IMR-90 (cell line): ENCODE results near the gene RBFOX1. TPM values are rescaled to one million over a fixed set of nuclear protein-coding genes. Genes with fewer than 3 reads are reported as not detected.

Experiments used
- ATAC-seq: fragments of 200-7000 bp; cut with Tn5 transposase; 2 replicates; pipeline ENCODE4 v1.9.1; 2020; ENCODE audit warnings: low read depth, mild to moderate bottlenecking, moderate library complexity
- BruUV-seq: library from RNA; stranded (reverse); fragments of 400-500 nt; replicated peaks from 2 replicates; lab custom pipeline; 2021; lab: Mats Ljungman, UMichigan
- CTCF ChIA-PET: fragments of 300-600 bp; formaldehyde crosslinking; extraction: SDS; loops from one replicate; lab custom pipeline; 2021; ENCODE audit warnings: antibody characterized with exemption; lab: Yijun Ruan, JAX
- POLR2A ChIA-PET: fragments of 300-600 bp; sonication (Branson Sonifier 250); formaldehyde crosslinking; loops from one replicate; lab custom pipeline; 2022; ENCODE audit warnings: antibody characterized with exemption; ENCODE audit not compliant: unreplicated experiment; lab: Charles Lee
- DNase-seq: peaks from one replicate; pipeline ENCODE4 v3.0.0; 2013
- H2AFZ ChIP-seq: replicated peaks from 2 replicates; pipeline ENCODE3; 2013; ENCODE audit warnings: low read length, mild to moderate bottlenecking; ENCODE audit not compliant: poor library complexity
- H2AK5ac ChIP-seq: 2 replicates; pipeline ENCODE4 v1.6.1; 2013; ENCODE audit warnings: low read depth, low read length, inconsistent platforms
- H2AK9ac ChIP-seq: replicated peaks from 2 replicates; pipeline ENCODE3; 2013; ENCODE audit warnings: mild to moderate bottlenecking, low read depth, low read length, moderate library complexity; ENCODE audit not compliant: poor library complexity
- H2BK120ac ChIP-seq: 2 replicates; pipeline ENCODE4 v1.6.1; 2013; ENCODE audit warnings: low read depth, low read length, inconsistent platforms
- H2BK15ac ChIP-seq: 3 replicates; pipeline ENCODE4 v1.6.1; 2013; ENCODE audit warnings: low read depth, low read length, inconsistent platforms
- H2BK20ac ChIP-seq: 2 replicates; pipeline ENCODE4 v1.6.1; 2013; ENCODE audit warnings: low read depth, mild to moderate bottlenecking, inconsistent platforms, low read length, moderate library complexity
- H2BK5ac ChIP-seq: 2 replicates; pipeline ENCODE4 v1.6.1; 2013; ENCODE audit warnings: mild to moderate bottlenecking, low read depth, low read length, inconsistent platforms; ENCODE audit not compliant: poor library complexity, severe bottlenecking
- H3K14ac ChIP-seq: replicated peaks from 2 replicates; pipeline ENCODE4 v1.6.1; 2013; ENCODE audit warnings: low read depth, low read length, inconsistent platforms
- H3K18ac ChIP-seq: 2 replicates; pipeline ENCODE4 v1.6.1; 2013; ENCODE audit warnings: low read depth, low read length, control low read depth
- H3K23ac ChIP-seq: 2 replicates; pipeline ENCODE4 v1.6.1; 2013; ENCODE audit warnings: low read depth, low read length, inconsistent platforms
- H3K27ac ChIP-seq: 2 replicates; pipeline ENCODE4 v1.5.1; 2013; ENCODE audit warnings: mild to moderate bottlenecking, control low read depth, low read length; ENCODE audit not compliant: insufficient read depth
- H3K27me3 ChIP-seq: 2 replicates; pipeline ENCODE4 v1.6.1; 2013; ENCODE audit warnings: low read length; ENCODE audit not compliant: control insufficient read depth, insufficient read depth
- H3K36me3 ChIP-seq: 2 replicates; pipeline ENCODE4 v1.6.1; 2013; ENCODE audit warnings: low read length, mixed read lengths; ENCODE audit not compliant: control insufficient read depth, insufficient read depth
- H3K4ac ChIP-seq: 2 replicates; pipeline ENCODE4 v1.6.1; 2013; ENCODE audit warnings: low read depth, low read length, inconsistent platforms
- H3K4me1 ChIP-seq: 2 replicates; pipeline ENCODE4 v1.6.1; 2013; ENCODE audit warnings: low read length, mixed read lengths; ENCODE audit not compliant: control insufficient read depth, insufficient read depth
- H3K4me2 ChIP-seq: 2 replicates; pipeline ENCODE4 v1.6.1; 2013; ENCODE audit warnings: low read depth, mild to moderate bottlenecking, control low read depth, low read length, moderate library complexity
- H3K4me3 ChIP-seq: 2 replicates; pipeline ENCODE4 v1.5.1; 2013; ENCODE audit warnings: low read depth, mild to moderate bottlenecking, control low read depth, low read length, moderate library complexity; ENCODE audit not compliant: insufficient read depth
- H3K56ac ChIP-seq: 2 replicates; pipeline ENCODE4 v1.6.1; 2013; ENCODE audit warnings: low read length, inconsistent platforms; ENCODE audit not compliant: insufficient read depth; ENCODE audit errors: extremely low read depth
- H3K79me1 ChIP-seq, 2 experiments: 2 replicates each; pipeline ENCODE4 v1.6.1; 2013; ENCODE audit warnings: low read length in 2 of 2, inconsistent platforms in 1 of 2, low read depth in 1 of 2
- H3K9ac ChIP-seq: 2 replicates; pipeline ENCODE4 v1.6.1; 2013; ENCODE audit warnings: low read depth, low read length, control low read depth
- H3K9me1 ChIP-seq: 2 replicates; pipeline ENCODE4 v1.6.1; 2013; ENCODE audit warnings: low read length, inconsistent platforms; ENCODE audit not compliant: insufficient read depth
- H3K9me3 ChIP-seq: 2 replicates; pipeline ENCODE4 v1.6.1; 2013; ENCODE audit warnings: low read length; ENCODE audit not compliant: control insufficient read depth, insufficient read depth
- H4K20me1 ChIP-seq: 2 replicates; pipeline ENCODE4 v1.6.1; 2013; ENCODE audit warnings: low read length, inconsistent platforms; ENCODE audit not compliant: insufficient read depth
- H4K5ac ChIP-seq: 2 replicates; pipeline ENCODE4 v1.6.1; 2013; ENCODE audit warnings: mild to moderate bottlenecking, low read depth, low read length, control low read depth
- H4K8ac ChIP-seq, 2 experiments: 2 replicates each; pipeline ENCODE4 v1.6.1; 2013; ENCODE audit warnings: low read depth in 2 of 2, low read length in 2 of 2, control low read depth in 1 of 2, inconsistent platforms in 1 of 2
- H4K91ac ChIP-seq: 2 replicates; pipeline ENCODE4 v1.6.1; 2013; ENCODE audit warnings: low read depth, low read length, inconsistent platforms; ENCODE audit not compliant: insufficient read depth
- CHD1 ChIP-seq: IDR thresholded peaks from 2 replicates; pipeline ENCODE4 v1.6.1; 2012; ENCODE audit warnings: low read depth, low read length, improper control_type of control experiment
- whole genome bisulfite sequencing, 2 experiments: methylation state at CpG; one replicate each; pipeline versions ENCODE4 v1.1.5 to v1.1.7; 2013; ENCODE audit warnings: missing lambda C conversion rate in 2 of 2; ENCODE audit not compliant: insufficient read length in 1 of 2; ENCODE audit errors: extremely low coverage in 2 of 2; 5-methylcytosine and 5-hydroxymethylcytosine counted together
- dilution Hi-C: fragments of 300-500 bp; cut with HindIII; formaldehyde crosslinking; loops from one replicate; pipeline ENCODE4 v1.14.3; 2018; ENCODE audit warnings: low sequenced_read_pairs; ENCODE audit not compliant: unreplicated experiment
- in situ Hi-C: fragments of 300-500 bp; cut with MboI; formaldehyde crosslinking; loops from 3 replicates; pipeline ENCODE4 v1.14.3; 2019; ENCODE audit warnings: low sequenced_read_pairs, inconsistent platforms, mixed read lengths
- intact Hi-C: fragments of 100-400 bp; cut with micrococcal nuclease; formaldehyde crosslinking; loops from 2 replicates; pipeline ENCODE4 v1.10.0; 2022
- polyA plus RNA-seq, 3 experiments: library from polyadenylated mRNA; depleted of rRNA; stranded (reverse); fragments of >200 nt; gene quantifications; 2 replicates each; pipeline ENCODE4 v1.2.3, GENCODE V29; 2012; ENCODE audit warnings: low replicate concordance in 1 of 3
- total RNA-seq: library from RNA; depleted of rRNA; stranded (reverse); fragments of >200 nt; gene quantifications from 2 replicates; pipeline ENCODE4 v1.2.3, GENCODE V29; 2012

Gene RBFOX1
- total and polyA plus RNA-seq, 2 of the 4 experiments (the other 2 are of a cell fraction), result not detected

GRCh38 chr16:7482596-7483290, 150.1 kb downstream of the RBFOX1 start:
- no peak overlapping the region for H3K23ac ChIP-seq
- no peak overlapping the region for H2BK15ac ChIP-seq
- in situ Hi-C loops, result no loop called here
- H3K18ac ChIP-seq, result no peak overlapping the region
- intact Hi-C loops, result no loop called here
- no peaks in the 10 kb centered on the region for H3K79me1 ChIP-seq
- no peak overlapping the region for H4K91ac ChIP-seq
- DNase-seq (no peak), ATAC-seq (no peak)
- H2AFZ ChIP-seq, result no peak overlapping the region
- H2AK9ac ChIP-seq, result no peak overlapping the region
- H3K9me3 ChIP-seq, result peaks cover 16% of the 10 kb centered on the region
- H2AK5ac ChIP-seq, result no peak overlapping the region
- no TSS peak for BruUV-seq
- H3K36me3 ChIP-seq, result no peaks in the 10 kb centered on the region
- POLR2A ChIA-PET, result no interaction called here
- H4K20me1 ChIP-seq, result no peaks in the 10 kb centered on the region
- no peaks in the 10 kb centered on the region for H3K9me1 ChIP-seq
- H3K4ac ChIP-seq, result no peak overlapping the region
- no peak overlapping the region for H2BK5ac ChIP-seq
- CTCF ChIA-PET, result no interaction called here
- no peaks in the 10 kb centered on the region for H3K4me1 ChIP-seq
- H3K27ac ChIP-seq, result no peak overlapping the region
- no peaks in the 10 kb centered on the region for H3K27me3 ChIP-seq
- dilution Hi-C loops, result no loop called here
- H2BK20ac ChIP-seq, result no peak overlapping the region
- WGBS, 2 experiments, result 20% methylated on average over 1 of the region's 10 CpGs; no CpG with 5 or more reads in 1 of the 2 experiments
- no peak for TF ChIP-seq CHD1
- no peak overlapping the region for H4K5ac ChIP-seq
- H3K4me2 ChIP-seq, result no peak overlapping the region
- H4K8ac ChIP-seq, result no peak overlapping the region
- no peak overlapping the region for H3K9ac ChIP-seq
- no peak overlapping the region for H3K4me3 ChIP-seq
- no peak overlapping the region for H3K56ac ChIP-seq
- no peak overlapping the region for H3K14ac ChIP-seq
- no peak overlapping the region for H2BK120ac ChIP-seq
